Retinal pigment epithelial cell (primary cell): ENCODE data around the gene C1orf226.
"Not testable (repeated sequence)": the region's sequence is repeated elsewhere in the genome, so short reads cannot be mapped to it uniquely, and the experiment has no call there.

ENCODE experiments used
- DNase-seq: peaks from one replicate; pipeline ENCODE4 v3.0.0-alpha.2; 2010; ENCODE audit warnings: low read depth
- H3K4me3 ChIP-seq: 2 replicates; pipeline ENCODE4 v1.5.1; 2011; ENCODE audit warnings: mild to moderate bottlenecking, low read length, control low read depth, moderate library complexity
- TF ChIP-seq, protein P1 (sequence below): conservative IDR thresholded peaks from 2 replicates; pipeline ENCODE4 v1.5.1; 2011; ENCODE audit warnings: low read depth, low read length, control low read depth, inconsistent platforms

The C1orf226 gene

DNA sequence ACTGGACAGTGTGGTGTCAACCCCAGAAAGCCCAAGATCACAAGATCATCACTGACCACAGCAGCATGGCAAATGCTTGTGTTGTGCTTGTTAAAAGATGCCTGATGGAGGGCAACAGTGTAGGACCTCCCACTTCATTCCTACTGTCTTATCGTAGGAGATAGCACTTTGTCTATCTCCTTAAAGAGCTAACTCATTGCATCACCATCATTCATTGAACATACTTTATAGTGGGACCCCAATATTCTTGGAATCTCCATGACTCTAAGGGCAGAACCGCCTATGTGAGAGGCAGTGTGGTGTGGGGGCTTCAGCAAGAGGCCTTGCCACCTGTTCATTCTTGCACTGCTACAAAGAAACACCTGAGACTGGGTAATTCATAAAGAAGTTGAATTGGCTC is 35.4 kb downstream of the C1orf226 start:
- TF ChIP-seq, protein P1, sequence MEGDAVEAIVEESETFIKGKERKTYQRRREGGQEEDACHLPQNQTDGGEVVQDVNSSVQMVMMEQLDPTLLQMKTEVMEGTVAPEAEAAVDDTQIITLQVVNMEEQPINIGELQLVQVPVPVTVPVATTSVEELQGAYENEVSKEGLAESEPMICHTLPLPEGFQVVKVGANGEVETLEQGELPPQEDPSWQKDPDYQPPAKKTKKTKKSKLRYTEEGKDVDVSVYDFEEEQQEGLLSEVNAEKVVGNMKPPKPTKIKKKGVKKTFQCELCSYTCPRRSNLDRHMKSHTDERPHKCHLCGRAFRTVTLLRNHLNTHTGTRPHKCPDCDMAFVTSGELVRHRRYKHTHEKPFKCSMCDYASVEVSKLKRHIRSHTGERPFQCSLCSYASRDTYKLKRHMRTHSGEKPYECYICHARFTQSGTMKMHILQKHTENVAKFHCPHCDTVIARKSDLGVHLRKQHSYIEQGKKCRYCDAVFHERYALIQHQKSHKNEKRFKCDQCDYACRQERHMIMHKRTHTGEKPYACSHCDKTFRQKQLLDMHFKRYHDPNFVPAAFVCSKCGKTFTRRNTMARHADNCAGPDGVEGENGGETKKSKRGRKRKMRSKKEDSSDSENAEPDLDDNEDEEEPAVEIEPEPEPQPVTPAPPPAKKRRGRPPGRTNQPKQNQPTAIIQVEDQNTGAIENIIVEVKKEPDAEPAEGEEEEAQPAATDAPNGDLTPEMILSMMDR, result no peak
- DNase-seq, result no peak

DNA sequence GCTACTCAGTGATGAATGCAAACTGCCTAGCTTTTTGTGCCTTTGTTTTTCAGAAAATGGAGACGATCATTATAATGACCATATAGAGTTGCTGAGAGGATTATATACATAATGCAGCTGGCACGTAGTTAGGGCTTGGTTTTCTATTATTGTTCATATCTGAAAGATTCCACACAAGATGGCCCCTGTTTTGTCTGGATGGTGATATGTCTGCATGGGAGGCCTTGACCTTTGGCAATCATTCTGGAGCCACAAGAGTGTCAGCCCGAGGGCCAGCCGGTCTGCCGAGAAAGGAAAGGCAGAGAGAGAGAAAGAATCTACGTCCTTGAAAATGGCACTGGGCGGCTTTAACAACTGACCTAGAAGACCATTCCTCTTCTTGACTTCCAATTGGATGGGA is 36.1 kb downstream of the C1orf226 start:
- TF ChIP-seq, protein P1, result no peak
- H3K4me3 ChIP-seq, result no peak overlapping the region
- no peak for DNase-seq

More for the DNA sequence above, 35.4 kb downstream of the C1orf226 start:
- H3K4me3 ChIP-seq, result no peak overlapping the region

DNA sequence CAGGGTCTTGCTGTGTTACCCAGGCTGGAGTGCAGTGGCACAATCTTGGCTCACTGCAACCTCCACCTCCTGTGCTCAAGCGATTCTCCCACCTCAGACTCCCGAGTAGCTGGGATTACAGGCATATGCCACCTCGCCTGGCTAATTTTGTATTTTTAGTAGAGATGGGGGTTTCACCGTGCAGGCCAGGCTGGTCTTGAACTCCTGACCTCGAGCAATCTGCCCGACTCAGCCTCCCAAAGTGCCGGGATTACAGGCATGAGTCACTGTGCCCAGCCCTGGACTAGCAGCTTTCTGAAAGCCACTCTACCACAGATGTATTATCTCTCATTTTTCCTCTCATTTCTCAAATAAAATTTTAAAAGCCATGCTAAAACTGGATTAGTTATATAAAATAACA is 37.1 kb downstream of the C1orf226 start:
- not testable (repeated sequence) for DNase-seq, H3K4me3 ChIP-seq

DNA sequence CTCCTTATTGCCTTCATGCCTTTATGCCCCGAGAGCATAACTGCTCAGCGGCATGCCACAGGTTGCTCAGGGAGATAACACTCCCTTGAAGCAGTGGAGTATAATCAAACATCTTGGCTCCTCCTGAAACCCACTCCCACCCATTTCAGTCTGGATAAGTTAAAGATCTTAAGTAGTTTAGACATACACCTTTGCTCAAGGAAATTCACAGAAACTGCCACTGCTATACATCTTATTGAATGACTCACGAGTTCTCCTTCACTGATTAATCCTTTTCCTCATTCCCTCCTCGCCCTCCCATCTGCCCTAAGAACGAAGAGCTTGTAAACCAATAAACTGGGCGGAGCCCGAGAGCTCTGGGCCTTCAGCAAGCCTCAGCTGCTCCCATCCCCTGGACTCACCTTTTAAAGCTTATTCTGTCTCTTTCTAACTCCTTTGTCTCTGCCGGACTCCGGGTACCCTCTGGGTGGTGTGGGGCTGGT is 38.0 kb downstream of the C1orf226 start:
- H3K4me3 ChIP-seq, DNase-seq: not testable (repeated sequence)

DNA sequence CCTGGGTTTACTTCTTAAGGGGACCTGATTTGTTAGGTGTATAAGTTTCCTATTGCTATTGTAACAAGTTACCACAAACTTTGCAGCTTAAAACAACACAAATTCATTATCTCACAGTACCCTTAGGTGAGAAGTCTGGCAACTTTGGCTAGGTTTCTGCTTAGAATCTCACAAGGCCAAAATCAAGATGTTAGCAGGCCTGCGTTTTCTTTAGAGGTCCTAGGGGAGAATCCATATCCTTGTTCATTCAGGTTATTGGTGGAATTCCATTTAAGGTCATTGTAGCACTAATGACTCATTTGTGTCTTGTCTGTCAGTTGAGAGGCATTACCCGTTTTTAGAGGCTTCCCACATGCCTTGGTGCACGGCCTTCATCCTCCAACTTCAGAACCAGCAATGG is 38.6 kb downstream of the C1orf226 start:
- no peak for DNase-seq
- TF ChIP-seq, protein P1, result no peak
- H3K4me3 ChIP-seq, result no peak overlapping the region

DNA sequence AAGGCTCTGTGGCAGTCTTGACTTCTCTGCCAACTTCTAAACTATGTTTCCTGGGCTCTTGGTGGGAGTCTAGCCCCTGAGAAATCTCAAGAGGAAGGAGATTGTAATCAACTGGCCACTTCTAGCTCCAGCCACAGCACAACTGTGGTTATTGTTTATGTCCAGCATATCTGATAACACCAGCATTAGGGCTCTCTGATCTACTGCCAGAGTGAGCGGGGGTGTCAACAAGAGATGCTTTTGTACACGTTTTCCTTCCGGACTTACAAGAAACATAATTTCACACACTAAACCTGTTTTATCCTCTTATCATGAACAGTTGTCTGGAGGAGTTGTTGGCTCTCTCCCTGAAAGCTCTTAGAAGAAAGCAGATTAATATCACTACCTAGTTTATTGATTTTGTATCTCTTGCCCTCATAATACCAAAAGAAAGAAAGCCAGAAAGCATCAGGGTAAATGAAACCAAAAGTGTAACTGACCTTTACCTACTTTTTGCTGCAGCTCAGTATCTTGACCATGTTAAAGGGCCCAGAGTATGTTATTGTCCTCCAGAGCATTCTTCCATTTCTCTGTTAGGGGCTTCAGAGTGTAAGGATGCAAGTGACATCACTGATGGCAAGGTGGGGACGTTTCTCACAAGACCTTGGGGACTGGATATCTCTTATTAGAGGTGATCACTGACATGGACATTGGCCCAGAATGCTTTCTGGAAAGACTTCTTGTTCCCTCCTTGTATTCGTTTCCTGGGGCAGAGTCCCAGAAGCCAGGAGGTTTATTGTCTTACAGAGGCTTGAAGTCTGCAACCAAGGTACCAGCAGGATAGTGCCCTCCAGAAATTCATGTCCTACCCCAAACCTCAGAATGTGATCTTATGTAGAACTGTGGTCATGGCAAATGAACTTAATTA is 40.0 kb downstream of the C1orf226 start:
- TF ChIP-seq, protein P1, result no peak
- H3K4me3 ChIP-seq, result no peak overlapping the region
- DNase-seq, result peak; percentile 7

DNA sequence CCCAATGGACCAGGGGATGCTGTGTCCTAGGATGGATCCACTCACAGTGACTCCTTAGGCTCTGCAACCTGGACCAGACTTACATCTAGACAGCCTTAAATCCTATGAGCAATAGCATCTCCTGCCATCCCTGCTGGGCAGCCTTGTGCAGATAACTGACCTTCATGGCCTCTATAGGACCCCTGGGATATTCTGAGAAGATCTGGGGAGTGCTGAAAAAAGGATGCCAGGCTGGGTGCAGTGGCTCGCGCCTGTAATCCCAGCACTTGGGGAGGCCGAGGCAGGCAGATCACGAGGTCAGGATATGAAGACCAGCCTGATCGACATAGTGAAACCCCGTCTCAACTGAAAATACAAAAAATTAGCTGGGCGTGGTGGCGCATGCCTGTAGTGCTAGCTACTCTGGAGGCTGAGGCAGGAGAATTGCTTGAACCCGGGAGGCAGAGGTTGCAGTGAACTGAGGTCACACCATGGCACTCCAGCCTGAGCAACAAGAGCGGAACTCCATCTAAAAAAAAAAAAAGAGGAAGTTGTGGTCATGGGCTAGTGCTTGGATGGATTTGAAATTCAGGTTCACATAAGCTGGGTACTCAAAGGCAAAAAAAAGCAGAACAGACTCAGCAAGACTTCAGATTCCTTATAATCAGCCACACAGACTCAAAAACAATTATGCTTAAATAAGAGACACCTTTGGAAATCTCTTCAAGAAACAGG is 41.3 kb downstream of the C1orf226 start:
- no peak overlapping the region for H3K4me3 ChIP-seq
- TF ChIP-seq, protein P1, result no peak
- no peak for DNase-seq

DNA sequence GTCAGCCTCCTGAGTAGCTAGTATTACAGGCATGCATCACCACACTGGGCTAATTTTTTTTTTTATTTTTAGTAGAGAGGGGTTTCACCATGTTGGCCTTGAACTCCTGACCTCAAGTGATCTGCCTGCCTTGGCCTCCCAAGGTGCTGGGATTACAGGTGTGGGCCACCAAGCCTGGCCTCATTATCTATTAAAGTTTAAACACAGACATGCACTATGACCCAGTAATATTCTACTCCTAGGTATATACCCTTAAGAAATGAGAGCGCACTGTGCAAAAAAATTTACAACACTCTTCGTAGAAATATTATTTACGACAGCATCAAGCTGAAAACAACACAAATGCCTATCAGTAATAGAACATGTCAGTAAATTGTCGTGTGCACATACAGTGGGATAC is 49.1 kb downstream of the C1orf226 start:
- TF ChIP-seq, protein P1, result no peak
- no peak overlapping the region for H3K4me3 ChIP-seq
- no peak for DNase-seq

DNA sequence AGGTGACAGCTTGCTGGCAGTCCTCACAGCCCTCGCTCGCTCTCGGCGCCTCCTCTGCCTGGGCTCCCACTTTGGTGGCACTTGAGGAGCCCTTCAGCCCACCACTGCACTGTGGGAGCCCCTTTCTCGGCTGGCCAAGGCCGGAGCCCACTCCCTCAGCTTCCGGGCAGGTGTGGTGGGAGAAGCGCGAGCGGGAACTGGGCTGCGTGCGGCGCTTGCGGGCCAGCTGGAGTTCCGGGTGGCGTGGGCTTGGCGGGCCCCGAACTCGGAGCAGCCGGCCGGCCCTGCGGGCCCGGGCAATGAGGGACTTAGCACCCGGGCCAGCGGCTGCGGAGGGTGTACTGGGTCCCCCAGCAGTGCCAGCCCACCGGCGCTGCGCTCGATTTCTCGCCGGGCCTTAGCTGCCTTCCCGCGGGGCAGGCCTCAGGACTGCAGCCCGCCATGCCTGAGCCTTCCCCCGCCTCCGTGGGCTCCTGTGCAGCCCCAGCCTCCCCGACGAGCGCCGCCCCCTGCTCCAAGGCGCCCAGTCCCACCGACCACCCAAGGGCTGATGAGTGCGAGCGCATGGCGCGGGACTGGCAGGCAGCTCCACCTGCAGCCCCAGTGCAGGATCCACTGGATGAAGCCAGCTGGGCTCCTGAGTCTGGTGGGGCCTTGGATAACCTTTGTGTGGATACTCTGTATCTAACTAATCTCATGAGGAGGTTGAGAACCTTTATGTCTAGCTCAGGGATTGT is 51.6 kb downstream of the C1orf226 start:
- DNase-seq, H3K4me3 ChIP-seq: not testable (repeated sequence)
